Testis (tissue), 3 donors: Measurements from ENCODE around the gene MYH11. TPM values are rescaled to one million over a fixed set of nuclear protein-coding genes. Genes with fewer than 3 reads are reported as not detected.

Experiments used
- DNase-seq: peaks from one replicate; pipeline ENCODE4 v3.0.0-alpha.2; 2019
- H3K27ac ChIP-seq, 2 donors: fragments of 200-600 bp; sonication (generic); one replicate each; pipeline ENCODE4 v1.5.1; 2019
- H3K27me3 ChIP-seq: fragments of 200-600 bp; sonication (generic); one replicate; pipeline ENCODE4 v1.5.1; 2019
- H3K36me3 ChIP-seq: fragments of 200-600 bp; sonication (generic); one replicate; pipeline ENCODE4 v1.5.1; 2017; ENCODE audit warnings: low read depth; ENCODE audit errors: missing control alignments
- H3K4me1 ChIP-seq: fragments of 200-600 bp; sonication (generic); one replicate; pipeline ENCODE4 v1.5.1; 2019
- H3K4me3 ChIP-seq, 2 donors: fragments of 200-600 bp; sonication (generic); one replicate each; pipeline ENCODE4 v1.5.1; 2017 to 2019
- H3K9me3 ChIP-seq: fragments of 200-600 bp; sonication (generic); one replicate; pipeline ENCODE4 v1.5.1; 2017
- CTCF ChIP-seq, 3 experiments: fragments of 450-650 bp in 2 of 3; fragments of 200-600 bp in 1 of 3; sonication (generic) in 1 of 3; IDR thresholded peaks; one replicate each; pipeline ENCODE4 v1.5.1; 2016 to 2019; ENCODE audit warnings: antibody characterized with exemption in 3 of 3, mild to moderate bottlenecking in 2 of 3, moderate library complexity in 1 of 3
- POLR2A ChIP-seq: fragments of 450-650 bp; IDR thresholded peaks from one replicate; pipeline ENCODE4 v1.6.1; 2017; ENCODE audit warnings: antibody characterized with exemption, mild to moderate bottlenecking, moderate library complexity
- WGBS, 2 donors: methylation state at CpG; one replicate each; pipeline ENCODE4 v1.1.5; 2018; 5-methylcytosine and 5-hydroxymethylcytosine counted together
- intact Hi-C: fragments of 100-400 bp; cut with DNase I; formaldehyde crosslinking; loops from one replicate; pipeline ENCODE4 v1.15.1; 2023; ENCODE audit warnings: low total_unique reads
- polyA plus RNA-seq: library from polyadenylated mRNA; stranded (reverse); fragments of 350-450 nt; fragmentation: Illumina TruSeq; extraction: RNeasy Lipid Tissue Mini Kit (QIAGEN cat#74804); gene quantifications from one replicate; pipeline ENCODE4 v1.2.3, GENCODE V29; 2014; ENCODE audit warnings: low read depth, low replicate concordance; ENCODE audit not compliant: insufficient read depth
- total RNA-seq, 2 donors: library from RNA; depleted of rRNA; stranded (reverse); fragments of >200 nt; gene quantifications; one replicate each; pipeline ENCODE4 v1.2.3, GENCODE V29; 2016

Gene MYH11
- total and polyA plus RNA-seq, 3 donors from 2014 or later, result 263 to 276 (median 271) TPM

- intact Hi-C loops, result no loop called here
- H3K4me3 ChIP-seq, result no peak overlapping the region
- no peak for DNase-seq
- H3K9me3 ChIP-seq, result no peaks in the 10 kb centered on the region
- no peaks in the 10 kb centered on the region for H3K27me3 ChIP-seq
- peak overlapping the region in 1 of 2 donors; percentile 50 for H3K27ac ChIP-seq
- TF ChIP-seq POLR2A, result no peak
- no peak for TF ChIP-seq CTCF (IDR thresholded peaks at IDR 0.05)
- no peaks in the 10 kb centered on the region for H3K36me3 ChIP-seq
- no peaks in the 10 kb centered on the region for H3K4me1 ChIP-seq
- WGBS, 2 donors, result 89% methylated on average over 13 of the region's 13 CpGs
These were observed 115.5 kb downstream of the MYH11 start for GRCh38 chr16:15741207-15741871.

DNA sequence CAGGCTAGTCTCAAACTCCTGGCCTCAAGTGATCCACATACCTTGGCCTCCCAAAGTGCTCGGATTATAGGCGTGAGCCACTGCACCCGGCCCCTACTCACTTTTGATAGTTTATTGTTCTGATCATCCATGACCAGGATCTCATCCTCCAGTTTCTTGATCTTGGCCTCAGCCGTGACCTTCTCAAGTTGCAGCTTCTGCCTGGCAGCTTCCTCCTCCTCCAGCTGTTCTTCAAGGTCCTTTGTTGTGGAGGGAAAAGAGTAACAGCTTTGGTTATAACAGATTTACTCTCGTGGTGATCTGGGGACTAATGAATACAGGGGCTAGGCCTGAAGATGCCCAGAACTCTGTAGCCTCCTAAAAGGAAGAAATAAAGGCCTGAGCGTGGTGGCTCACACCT lies 116.9 kb downstream of the MYH11 start:
- TF ChIP-seq POLR2A (no peak), CTCF (IDR thresholded peaks at IDR 0.05) (no peak)
- Histone ChIP-seq H3K4me1 (no peaks in the 10 kb centered on the region), H3K4me3 (no peak overlapping the region), H3K36me3 (no peaks in the 10 kb centered on the region), H3K9me3 (no peaks in the 10 kb centered on the region), H3K27me3 (no peaks in the 10 kb centered on the region), H3K27ac (peak overlapping the region in 1 of 2 donors; percentile 50)
- 27 to 49% methylated on average over 6 of the region's 6 CpGs for WGBS, 2 donors
- intact Hi-C loops, result no loop called here
- peak; percentile 42 for DNase-seq

DNA sequence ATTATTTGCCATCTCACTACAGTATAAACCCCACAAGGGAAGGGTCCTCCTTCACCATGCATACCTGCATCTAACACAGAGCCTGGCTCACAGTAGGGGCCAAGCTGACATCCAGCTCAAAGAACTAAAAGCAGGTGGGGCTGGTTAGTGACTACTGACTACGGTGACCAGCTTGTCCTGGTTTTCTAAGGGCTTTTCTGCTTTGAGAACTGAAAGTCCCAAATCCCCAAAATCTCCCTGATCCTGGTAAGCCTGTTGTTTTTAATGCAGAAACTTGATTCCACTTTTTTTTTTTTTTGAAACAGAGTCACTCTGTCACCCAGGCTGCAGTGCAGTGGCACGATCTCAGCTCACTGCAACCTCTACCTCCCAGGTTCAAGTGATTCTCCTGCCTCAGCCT lies 117.4 kb downstream of the MYH11 start:
- WGBS, 2 donors, result 70 to 81% methylated on average over 2 of the region's 2 CpGs
- no peak overlapping the region for H3K4me3 ChIP-seq
- H3K27ac ChIP-seq, result peak overlapping the region in 1 of 2 donors; percentile 50
- H3K27me3 ChIP-seq, result no peaks in the 10 kb centered on the region
- intact Hi-C loops, result no loop called here
- no peak for TF ChIP-seq CTCF (IDR thresholded peaks at IDR 0.05)
- no peak for TF ChIP-seq POLR2A
- no peaks in the 10 kb centered on the region for H3K36me3 ChIP-seq
- H3K4me1 ChIP-seq, result no peaks in the 10 kb centered on the region
- no peaks in the 10 kb centered on the region for H3K9me3 ChIP-seq
- no peak for DNase-seq

GRCh38 chr16:15737140-15737644 lies 119.6 kb downstream of the MYH11 start:
- 86 to 89% methylated on average over 18 of the region's 18 CpGs for WGBS, 2 donors
- Histone ChIP-seq H3K4me1 (no peaks in the 10 kb centered on the region), H3K27ac (no peak overlapping the region), H3K9me3 (no peaks in the 10 kb centered on the region), H3K36me3 (no peaks in the 10 kb centered on the region), H3K4me3 (no peak overlapping the region), H3K27me3 (no peaks in the 10 kb centered on the region)
- TF ChIP-seq CTCF (IDR thresholded peaks at IDR 0.05), result no peak
- no peak for TF ChIP-seq POLR2A
- intact Hi-C loops, result no loop called here
- DNase-seq, result no peak

DNA sequence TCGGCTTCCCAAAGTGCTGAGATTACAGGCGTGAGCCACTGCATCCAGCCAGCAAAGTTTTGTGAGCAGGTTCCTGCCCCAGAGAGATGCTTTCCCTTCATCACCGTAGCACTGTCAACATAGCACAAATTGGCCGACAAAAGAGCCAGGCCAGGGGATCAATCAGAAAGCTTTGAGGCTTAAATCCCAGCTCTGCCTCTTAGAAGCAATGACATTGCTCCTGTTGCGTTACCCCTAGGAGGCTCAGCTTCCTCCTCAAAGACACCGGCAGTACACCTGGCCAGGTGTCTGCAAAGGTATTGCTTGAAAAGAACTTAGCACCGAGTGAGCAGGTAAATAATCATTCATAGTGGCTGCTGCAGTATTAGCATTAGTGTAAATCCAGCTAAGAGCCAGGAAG lies 120.3 kb downstream of the MYH11 start:
- no peak overlapping the region for H3K4me3 ChIP-seq
- no peaks in the 10 kb centered on the region for H3K36me3 ChIP-seq
- intact Hi-C loops, result no loop called here
- no peak for DNase-seq
- no peaks in the 10 kb centered on the region for H3K27me3 ChIP-seq
- H3K27ac ChIP-seq, result no peak overlapping the region
- WGBS, 2 donors, result 88% methylated on average over 7 of the region's 7 CpGs
- H3K9me3 ChIP-seq, result no peaks in the 10 kb centered on the region
- TF ChIP-seq CTCF (IDR thresholded peaks at IDR 0.05) (no peak), POLR2A (no peak)
- H3K4me1 ChIP-seq, result no peaks in the 10 kb centered on the region
